Measurements from ENCODE around the gene EIPR1. TPM values are rescaled to one million over a fixed set of nuclear protein-coding genes. Genes with fewer than 3 reads are reported as not detected.

The EIPR1 gene
- total RNA-seq, 1 experiment from 2014 or later = 27.8 TPM

DNA sequence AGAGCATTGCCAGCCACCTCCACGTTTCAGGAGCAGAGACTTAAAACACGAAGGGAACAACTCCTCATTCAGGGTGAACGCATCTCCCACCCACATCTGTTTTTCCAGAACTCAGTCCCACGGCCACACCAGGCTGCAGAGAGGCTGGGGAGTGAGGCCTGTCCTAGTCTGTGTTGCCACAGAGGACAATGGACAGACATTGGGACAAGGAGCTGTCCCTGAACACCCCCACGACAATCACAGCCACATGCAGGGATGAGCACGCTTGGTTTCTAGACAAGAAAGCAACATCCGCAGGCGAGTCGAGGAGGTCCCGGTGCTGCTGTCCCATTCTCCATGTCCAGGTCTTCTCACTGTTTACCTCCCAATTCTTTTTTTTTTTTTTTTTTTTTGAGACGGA is 167.4 kb downstream of the EIPR1 start:
- H3T11ph ChIP-seq (ENCODE audit: low read length) = no peak overlapping the region
- H3K9ac ChIP-seq (ENCODE audit: extremely low read depth, insufficient read length, low read length) = no peak overlapping the region
- H3K27ac Mint-ChIP-seq = peak overlapping the region in 1 of 3 experiments; percentile 69; a peak in 1 of 7 replicates
- H4K5ac ChIP-seq (ENCODE audit: insufficient read length, low read depth, low read length) = no peak overlapping the region
- H2BK5ac ChIP-seq (ENCODE audit: insufficient read length, low read length) = no peak overlapping the region
- H3K14ac ChIP-seq (ENCODE audit: insufficient read depth, low read length) = no peak overlapping the region
- TF ChIP-seq CTCF (conservative IDR thresholded peaks at IDR 0.05) = no peak
- H3K79me1 ChIP-seq (ENCODE audit: insufficient read depth, low read depth, low read length, poor library complexity, severe bottlenecking) = no peaks in the 10 kb centered on the region
- H3K4me3 Mint-ChIP-seq = no peak overlapping the region
- no peak overlapping the region for H3K23ac ChIP-seq (ENCODE audit: insufficient read length, low read depth, low read length)
- H3K56ac ChIP-seq (ENCODE audit: insufficient read length, low read depth, low read length) = no peak overlapping the region
- no peak overlapping the region for H3K4ac ChIP-seq (ENCODE audit: low read depth, low read length)
- no peaks in the 10 kb centered on the region for H3K9me3 ChIP-seq (ENCODE audit: control insufficient read depth, low read depth, low read length)
- no peak overlapping the region for H2BK20ac ChIP-seq (ENCODE audit: low read depth, low read length, poor library complexity, severe bottlenecking)
- no peak overlapping the region for H3K4me2 ChIP-seq (ENCODE audit: insufficient read depth, insufficient read length, low read length)
- no peaks in the 10 kb centered on the region for H3K27me3 Mint-ChIP-seq (ENCODE audit: low read depth)
- H2BK120ac ChIP-seq (ENCODE audit: low read depth, low read length, poor library complexity, severe bottlenecking) = no peak overlapping the region
- H4K20me1 ChIP-seq (ENCODE audit: control insufficient read depth, insufficient read depth, insufficient read length) = no peaks in the 10 kb centered on the region
- H4K91ac ChIP-seq (ENCODE audit: insufficient read length, low read depth, low read length) = no peak overlapping the region
- H3K4me1 Mint-ChIP-seq = peaks cover 7 to 14% of the 10 kb centered on the region in 2 experiments
- no CpG with 5 or more reads among the region's 11 CpGs for WGBS (ENCODE audit: extremely low coverage, insufficient read length, low lambda C conversion rate)
- no peak overlapping the region for H4K8ac ChIP-seq (replicated peaks; ENCODE audit: insufficient read length, low read depth, low read length)
- H3K36me3 Mint-ChIP-seq (ENCODE audit: insufficient read depth in 1 of 3, low read depth in 3 of 3) = peaks cover 3 to 10% (median 4%) of the 10 kb centered on the region in 3 experiments; a peak in 5 of 7 replicates
- H2BK12ac ChIP-seq (ENCODE audit: insufficient read length, low read depth, low read length) = no peak overlapping the region
- H2BK15ac ChIP-seq (ENCODE audit: low read depth, low read length) = no peak overlapping the region
- H3K9me3 Mint-ChIP-seq = no peaks in the 10 kb centered on the region
- H3K27ac ChIP-seq (ENCODE audit: insufficient read length, low read depth, low read length) = no peak overlapping the region
- H3K18ac ChIP-seq (ENCODE audit: insufficient read length, low read depth, low read length) = no peak overlapping the region
- no peaks in the 10 kb centered on the region; the same call in 1 of the 2 replicates for H3K4me1 ChIP-seq (ENCODE audit: insufficient read depth, low read length)
- H2AK5ac ChIP-seq (ENCODE audit: insufficient read length, low read length) = no peak overlapping the region
- DNase-seq = no peak
- H3K23me2 ChIP-seq (ENCODE audit: insufficient read length, low read depth, low read length, poor library complexity, severe bottlenecking) = no peaks in the 10 kb centered on the region
- no peak overlapping the region for H2AFZ ChIP-seq (ENCODE audit: low read length)
- no peaks in the 10 kb centered on the region for H3K79me2 ChIP-seq (ENCODE audit: insufficient read depth, low read length)
- no peaks in the 10 kb centered on the region for H3K27me3 ChIP-seq (ENCODE audit: insufficient read depth, low read length)
